Gastroesophageal sphincter (tissue), 3 donors: ENCODE results near the gene LHX5.

Source experiments
- CTCF ChIP-seq, 4 experiments: fragments of 200-600 bp in 2 of 4; fragments of 450-650 bp in 2 of 4; sonication (generic) in 1 of 4; IDR thresholded peaks; one replicate each; pipeline ENCODE4 v1.5.1; 2017 to 2019; ENCODE audit warnings: antibody characterized with exemption in 4 of 4, mild to moderate bottlenecking in 2 of 4, moderate library complexity in 2 of 4
- EP300 ChIP-seq: sonication (generic); formaldehyde crosslinking; IDR thresholded peaks from one replicate; pipeline ENCODE4 v1.6.1; 2017; ENCODE audit warnings: antibody characterized with exemption, mild to moderate bottlenecking

- TF ChIP-seq CTCF (IDR thresholded peaks at IDR 0.05) (no peak), EP300 (no peak)
Observed at GRCh38 chr12:113457185-113457584, 14.5 kb downstream of the LHX5 start.
